Liver (tissue), 3 donors: ENCODE results near the gene STX5.

Experiments used
- CTCF ChIP-seq: fragments of 150-350 bp; IDR thresholded peaks from 2 replicates; pipeline ENCODE4 v1.5.1; 2017; ENCODE audit warnings: improper control_type of control experiment, low read depth, low read length; ENCODE audit not compliant: missing input control
- GABPA ChIP-seq, 2 donors: IDR thresholded peaks in 1 of 2; conservative IDR thresholded peaks in 1 of 2; 2 replicates each; pipeline ENCODE4 v1.6.1; 2016; ENCODE audit warnings: antibody characterized with exemption in 2 of 2, mild to moderate bottlenecking in 1 of 2, moderate library complexity in 1 of 2
- MAX ChIP-seq: IDR thresholded peaks from 2 replicates; pipeline ENCODE4 v1.6.1; 2016; ENCODE audit warnings: antibody characterized with exemption
- NR2F2 ChIP-seq: IDR thresholded peaks from 2 replicates; pipeline ENCODE4 v1.6.1; 2016; ENCODE audit warnings: antibody characterized with exemption
- REST ChIP-seq: IDR thresholded peaks from 2 replicates; pipeline ENCODE4 v1.6.1; 2016; ENCODE audit warnings: antibody characterized with exemption, mild to moderate bottlenecking
- TAF1 ChIP-seq: conservative IDR thresholded peaks from 2 replicates; pipeline ENCODE4 v1.6.1; 2016; ENCODE audit warnings: antibody characterized with exemption, mild to moderate bottlenecking
- donor health status: healthy.
- donor health status: healthy.

- TF ChIP-seq CTCF: no peak
- peak; percentile 87 to 94 for TF ChIP-seq GABPA (IDR thresholded peaks at IDR 0.05 in 1 of 2, conservative IDR thresholded peaks at IDR 0.05 in 1 of 2)
- no peak for TF ChIP-seq MAX
- TF ChIP-seq TAF1: peak; percentile 82
- TF ChIP-seq NR2F2: no peak
- TF ChIP-seq REST: peak; percentile 84
Observed at GRCh38 chr11:62831520-62832335, at the start of gene STX5.
